Dendritic cell treated with granulocyte-macrophage colony-stimulating factor and Interleukin-4, amounts not matched to agents 40 ng/mL and 50 ng/mL, for 4 days (primary cell): ENCODE data around the gene DPY19L3.
A peak's percentile ranks its signal among the peaks of the same experiment; 100 is the strongest.
"Not testable (repeated sequence)": the region's sequence is repeated elsewhere in the genome, so short reads cannot be mapped to it uniquely, and the experiment has no call there.

Experiments
- H3K27ac Mint-ChIP-seq: one replicate; pipeline ENCODE4 v1.8.0; 2022; ENCODE audit warnings: mild to moderate bottlenecking, mixed read lengths
- H3K27me3 Mint-ChIP-seq: one replicate; pipeline ENCODE4 v1.8.0; 2022; ENCODE audit warnings: mild to moderate bottlenecking, mixed read lengths
- H3K36me3 Mint-ChIP-seq: one replicate; pipeline ENCODE4 v1.8.0; 2022; ENCODE audit warnings: low read depth, mixed read lengths
- H3K4me1 Mint-ChIP-seq: one replicate; pipeline ENCODE4 v1.8.0; 2022; ENCODE audit warnings: low read depth, mixed read lengths
- H3K4me3 Mint-ChIP-seq: one replicate; pipeline ENCODE4 v1.8.0; 2022; ENCODE audit warnings: mild to moderate bottlenecking, moderate library complexity, mixed read lengths
- H3K9me3 Mint-ChIP-seq: one replicate; pipeline ENCODE4 v1.8.0; 2022; ENCODE audit warnings: mixed read lengths
- intact Hi-C: fragments of 100-400 bp; cut with micrococcal nuclease; formaldehyde crosslinking; loops from one replicate; pipeline ENCODE4 v1.15.0; 2022

The DPY19L3 gene

GRCh38 chr19:32404933-32405430 is 588 bp upstream of the DPY19L3 start:
- Mint-ChIP-seq H3K9me3 (no peaks in the 10 kb centered on the region), H3K27me3 (peaks cover 58% of the 10 kb centered on the region), H3K4me3 (peak overlapping the region; percentile 85)

GRCh38 chr19:32406161-32407003 is 812 bp downstream of the DPY19L3 start:
- peaks cover 44% of the 10 kb centered on the region for H3K27me3 Mint-ChIP-seq
- peak overlapping the region; percentile 69 for H3K4me3 Mint-ChIP-seq
- H3K4me1 Mint-ChIP-seq = peaks cover 13% of the 10 kb centered on the region
- intact Hi-C loops = loop anchor here (10.0 kb wide), 1 partner anchor 168 kb away; no protein-coding TSS in a partner anchor
- H3K27ac Mint-ChIP-seq = peak overlapping the region; percentile 92
- H3K36me3 Mint-ChIP-seq = peaks cover 14% of the 10 kb centered on the region
- H3K9me3 Mint-ChIP-seq = no peaks in the 10 kb centered on the region

More at GRCh38 chr19:32404933-32405430, 588 bp upstream of the DPY19L3 start:
- Mint-ChIP-seq H3K27ac (peak overlapping the region; percentile 92), H3K36me3 (peaks cover 14% of the 10 kb centered on the region), H3K4me1 (peaks cover 13% of the 10 kb centered on the region)
- intact Hi-C loops = loop anchor here (2.0 to 10.0 kb wide), 2 partner anchors 54 to 170 kb away; no protein-coding TSS in a partner anchor

- no peaks in the 10 kb centered on the region for H3K9me3 Mint-ChIP-seq
- H3K4me3 Mint-ChIP-seq = peak overlapping the region; percentile 47
- peaks cover 8% of the 10 kb centered on the region for H3K4me1 Mint-ChIP-seq
- peak overlapping the region; percentile 92 for H3K27ac Mint-ChIP-seq
- H3K27me3 Mint-ChIP-seq = peaks cover 35% of the 10 kb centered on the region
- peaks cover 14% of the 10 kb centered on the region for H3K36me3 Mint-ChIP-seq
- intact Hi-C loops = loop anchor here (10.0 kb wide), 1 partner anchor 168 kb away; no protein-coding TSS in a partner anchor
These were observed 1.7 kb downstream of the DPY19L3 start for GRCh38 chr19:32407004-32407992.

DNA sequence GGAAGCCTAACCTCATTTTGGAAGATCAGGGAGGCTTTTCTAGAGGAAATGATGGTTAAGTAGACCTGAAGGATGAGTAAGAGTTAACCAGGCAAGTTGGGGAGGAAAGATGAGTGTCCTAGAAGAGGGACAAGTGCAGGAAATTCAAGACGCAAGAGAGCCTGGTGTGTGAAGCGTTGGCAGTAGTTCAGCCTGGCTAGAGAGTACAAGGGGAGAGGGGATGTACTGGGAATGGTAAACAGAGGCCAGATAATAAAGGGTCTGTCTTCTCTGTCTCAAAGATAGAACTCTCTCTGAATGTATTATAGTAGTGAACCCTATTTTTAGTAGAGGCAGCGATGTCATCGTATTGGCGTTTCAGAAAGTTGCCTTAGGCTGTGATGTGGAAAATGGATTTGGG is 9.7 kb downstream of the DPY19L3 start:
- Mint-ChIP-seq H3K27ac (no peak overlapping the region), H3K27me3 (peaks cover 30% of the 10 kb centered on the region), H3K9me3 (no peaks in the 10 kb centered on the region), H3K4me3 (no peak overlapping the region), H3K36me3 (no peaks in the 10 kb centered on the region), H3K4me1 (peaks cover 14% of the 10 kb centered on the region)
- intact Hi-C loops = no loop called here

- intact Hi-C loops = no loop called here
- H3K4me1 Mint-ChIP-seq = peaks cover 16% of the 10 kb centered on the region
- no peak overlapping the region for H3K27ac Mint-ChIP-seq
- H3K4me3 Mint-ChIP-seq = no peak overlapping the region
- H3K27me3 Mint-ChIP-seq = peaks cover 31% of the 10 kb centered on the region
- H3K9me3 Mint-ChIP-seq = no peaks in the 10 kb centered on the region
- H3K36me3 Mint-ChIP-seq = no peaks in the 10 kb centered on the region
These were observed 10.1 kb downstream of the DPY19L3 start for GRCh38 chr19:32415669-32416068.

DNA sequence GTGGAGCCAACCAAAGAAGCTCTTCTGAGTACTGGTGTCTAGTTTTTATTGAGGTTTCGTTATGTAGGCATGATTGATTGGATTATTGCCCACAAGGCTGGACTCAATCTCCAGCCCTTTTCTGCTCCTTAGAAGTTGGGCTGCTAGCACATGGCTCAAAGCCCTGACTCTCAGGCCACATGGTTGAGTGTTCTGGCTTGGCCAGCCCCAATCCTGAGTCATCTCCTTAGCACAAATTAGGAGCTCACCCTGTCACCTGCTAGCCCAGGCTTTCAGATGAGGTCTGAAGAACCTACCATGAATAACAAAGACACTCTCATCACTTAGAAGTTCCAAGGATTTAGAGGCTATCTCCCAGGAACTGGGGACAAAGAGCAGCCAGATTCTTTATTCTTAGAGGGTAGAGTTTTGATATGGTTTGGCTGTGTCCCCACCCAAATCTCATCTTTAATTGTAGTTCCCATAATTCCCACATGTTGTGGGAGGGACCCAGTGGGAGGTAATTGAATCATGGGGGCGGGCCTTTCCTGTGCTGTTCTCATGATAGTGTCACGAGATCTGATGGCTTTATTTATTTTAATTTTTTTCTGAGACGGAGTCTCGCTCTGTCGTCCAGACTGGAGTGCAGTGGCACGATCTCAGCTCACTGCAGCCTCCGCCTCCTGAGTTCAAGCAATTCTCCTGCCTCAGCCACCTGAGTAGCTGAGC is 11.3 kb downstream of the DPY19L3 start:
- H3K27me3 Mint-ChIP-seq = peaks cover 31% of the 10 kb centered on the region
- no peak overlapping the region for H3K27ac Mint-ChIP-seq
- no peaks in the 10 kb centered on the region for H3K36me3 Mint-ChIP-seq
- intact Hi-C loops = no loop called here
- H3K9me3 Mint-ChIP-seq = no peaks in the 10 kb centered on the region
- H3K4me1 Mint-ChIP-seq = peaks cover 25% of the 10 kb centered on the region
- no peak overlapping the region for H3K4me3 Mint-ChIP-seq

DNA sequence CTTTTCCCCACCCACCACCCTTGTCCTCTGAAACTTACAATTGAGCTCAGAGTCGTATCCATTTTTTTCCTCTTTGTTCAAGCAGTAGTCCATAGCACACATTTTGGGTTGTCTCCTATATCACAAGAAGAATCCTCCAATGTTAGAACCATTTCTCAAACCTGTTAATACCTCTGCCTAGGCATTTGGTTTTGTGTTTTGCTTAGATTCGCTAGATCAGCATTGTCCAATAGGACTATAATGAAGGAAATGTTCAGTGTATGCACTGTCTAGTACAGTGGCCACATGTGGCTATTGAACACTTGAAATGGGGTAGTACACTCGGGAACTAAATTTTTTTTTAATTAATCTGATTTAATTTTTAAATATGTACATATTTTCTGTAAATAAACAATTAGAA is 12.6 kb downstream of the DPY19L3 start:
- peaks cover 33% of the 10 kb centered on the region for H3K27me3 Mint-ChIP-seq
- intact Hi-C loops = no loop called here

GRCh38 chr19:32421589-32422361 is 16.2 kb downstream of the DPY19L3 start:
- no peaks in the 10 kb centered on the region for H3K36me3 Mint-ChIP-seq
- intact Hi-C loops = no loop called here
- H3K27ac Mint-ChIP-seq = peak overlapping the region; percentile 10
- H3K4me1 Mint-ChIP-seq = peaks cover 25% of the 10 kb centered on the region
- peaks cover 25% of the 10 kb centered on the region for H3K27me3 Mint-ChIP-seq
- no peaks in the 10 kb centered on the region for H3K9me3 Mint-ChIP-seq
- H3K4me3 Mint-ChIP-seq = peak overlapping the region; percentile 9

More for the DNA sequence above, 12.6 kb downstream of the DPY19L3 start:
- Mint-ChIP-seq H3K36me3 (no peaks in the 10 kb centered on the region), H3K4me3 (no peak overlapping the region), H3K9me3 (no peaks in the 10 kb centered on the region), H3K27ac (no peak overlapping the region), H3K4me1 (peaks cover 36% of the 10 kb centered on the region)

GRCh38 chr19:32422435-32422834 is 16.9 kb downstream of the DPY19L3 start:
- H3K4me1 Mint-ChIP-seq = peaks cover 25% of the 10 kb centered on the region
- peak overlapping the region; percentile 9 for H3K4me3 Mint-ChIP-seq
- no peaks in the 10 kb centered on the region for H3K36me3 Mint-ChIP-seq
- no peaks in the 10 kb centered on the region for H3K9me3 Mint-ChIP-seq
- intact Hi-C loops = no loop called here
- no peak overlapping the region for H3K27ac Mint-ChIP-seq
- H3K27me3 Mint-ChIP-seq = peaks cover 26% of the 10 kb centered on the region

DNA sequence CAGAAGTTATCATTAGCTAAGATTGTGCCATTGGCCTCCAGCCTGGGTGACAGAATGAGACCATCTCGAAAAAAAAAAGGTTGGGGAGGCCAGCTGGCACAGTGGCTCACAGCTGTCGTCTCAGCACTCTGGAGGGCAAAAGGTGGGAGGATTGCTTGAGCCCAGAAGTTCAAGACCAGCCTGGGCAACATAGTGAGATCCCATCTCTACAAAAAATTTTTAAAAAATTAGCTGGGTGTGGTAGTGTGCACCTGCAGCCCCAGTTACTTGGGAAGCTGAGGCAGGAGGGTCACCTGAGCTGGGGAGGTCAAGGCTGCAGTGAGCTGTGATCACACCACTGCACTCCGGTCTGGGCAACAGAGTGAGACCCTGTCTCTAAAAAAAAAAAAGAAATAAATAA is 18.4 kb downstream of the DPY19L3 start:
- H3K36me3 Mint-ChIP-seq, H3K9me3 Mint-ChIP-seq, H3K27ac Mint-ChIP-seq, H3K4me3 Mint-ChIP-seq, intact Hi-C loops: not testable (repeated sequence)
- Mint-ChIP-seq H3K4me1 (peaks cover 25% of the 10 kb centered on the region), H3K27me3 (peaks cover 27% of the 10 kb centered on the region)

DNA sequence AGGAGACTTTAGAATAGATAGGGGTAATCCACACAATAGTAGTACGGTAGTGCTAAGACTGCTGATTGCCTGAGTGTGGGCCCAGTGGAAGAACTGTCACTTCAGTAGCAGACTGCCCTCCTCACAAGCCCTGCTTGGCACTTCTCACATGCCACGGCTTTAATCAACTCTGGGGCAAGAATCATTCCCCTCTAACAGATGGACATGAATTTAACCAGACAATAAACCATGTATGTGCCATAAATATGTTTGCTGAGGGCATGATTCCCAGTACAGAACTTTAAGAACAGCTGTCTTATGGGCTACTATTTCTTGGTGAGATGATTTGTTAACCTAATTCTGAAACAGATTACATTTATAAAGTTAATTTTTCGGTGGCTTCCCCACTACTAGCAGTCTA is 22.0 kb downstream of the DPY19L3 start:
- peaks cover 20% of the 10 kb centered on the region for H3K27me3 Mint-ChIP-seq
- peaks cover 4% of the 10 kb centered on the region for H3K4me1 Mint-ChIP-seq
- no peaks in the 10 kb centered on the region for H3K9me3 Mint-ChIP-seq
- intact Hi-C loops = no loop called here
- no peak overlapping the region for H3K27ac Mint-ChIP-seq
- no peak overlapping the region for H3K4me3 Mint-ChIP-seq
- peaks cover 6% of the 10 kb centered on the region for H3K36me3 Mint-ChIP-seq

DNA sequence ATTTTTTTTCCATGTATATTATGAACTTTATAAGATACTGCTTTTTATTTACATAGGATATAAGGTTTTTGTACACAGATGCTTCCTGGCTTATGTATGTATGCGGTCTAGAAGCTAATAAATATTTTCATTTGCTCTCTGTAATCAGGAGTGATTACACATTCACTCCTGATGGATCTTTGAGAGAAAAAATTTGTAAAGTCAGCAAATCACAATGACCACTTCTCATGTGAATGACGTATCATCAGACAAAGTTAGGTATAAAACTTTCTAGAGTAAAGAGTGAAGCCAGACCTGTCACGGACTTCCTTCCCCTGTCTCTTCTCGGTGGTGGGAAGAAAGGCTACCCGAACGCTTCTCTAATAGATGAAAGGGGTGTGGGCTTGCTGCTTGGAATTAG is 31.1 kb downstream of the DPY19L3 start:
- Mint-ChIP-seq H3K36me3 (no peaks in the 10 kb centered on the region), H3K4me1 (no peaks in the 10 kb centered on the region), H3K9me3 (no peaks in the 10 kb centered on the region), H3K27me3 (peaks cover 3% of the 10 kb centered on the region), H3K27ac (no peak overlapping the region), H3K4me3 (no peak overlapping the region)
- intact Hi-C loops = no loop called here

GRCh38 chr19:32437096-32437495 is 31.5 kb downstream of the DPY19L3 start:
- Mint-ChIP-seq H3K27ac (no peak overlapping the region), H3K27me3 (peaks cover 3% of the 10 kb centered on the region), H3K4me3 (no peak overlapping the region), H3K4me1 (no peaks in the 10 kb centered on the region), H3K9me3 (no peaks in the 10 kb centered on the region), H3K36me3 (no peaks in the 10 kb centered on the region)
- intact Hi-C loops = no loop called here
